Smooth muscle cell (in vitro differentiated cells): ENCODE measurements around the gene LMNA. TPM values are rescaled to one million over a fixed set of nuclear protein-coding genes. Genes with fewer than 3 reads are reported as not detected.

Experiments
- DNase-seq: peaks from one replicate; lab custom pipeline; 2025; ENCODE audit not compliant: unreplicated experiment; lab: John Stamatoyannopoulos, UW
- H2AFZ ChIP-seq: fragments of 200-600 bp; sonication (generic); 2 replicates; pipeline ENCODE4 v1.6.0; 2016; ENCODE audit warnings: antibody characterized with exemption, low read depth, mild to moderate bottlenecking
- H3F3A ChIP-seq: fragments of 200-600 bp; sonication (generic); 2 replicates; pipeline ENCODE4 v1.6.0; 2017; ENCODE audit warnings: antibody characterized with exemption, low read depth
- H3K27ac ChIP-seq: fragments of 200-600 bp; sonication (generic); 2 replicates; pipeline ENCODE4 v1.5.1; 2016; ENCODE audit warnings: low read depth, mild to moderate bottlenecking
- H3K27me3 ChIP-seq: fragments of 200-600 bp; sonication (generic); 2 replicates; pipeline ENCODE4 v1.6.1; 2016; ENCODE audit warnings: low read depth, mild to moderate bottlenecking
- H3K36me3 ChIP-seq: fragments of 200-600 bp; sonication (generic); 2 replicates; pipeline ENCODE4 v1.5.1; 2016; ENCODE audit warnings: low read depth
- H3K4me1 ChIP-seq: fragments of 200-600 bp; sonication (generic); 2 replicates; pipeline ENCODE4 v1.5.1; 2016; ENCODE audit warnings: low read depth
- H3K4me2 ChIP-seq: fragments of 200-600 bp; sonication (generic); 2 replicates; pipeline ENCODE4 v1.6.0; 2016; ENCODE audit warnings: mild to moderate bottlenecking
- H3K4me3 ChIP-seq: fragments of 200-600 bp; sonication (generic); 2 replicates; pipeline ENCODE4 v1.5.1; 2016; ENCODE audit warnings: mild to moderate bottlenecking
- H3K79me2 ChIP-seq: fragments of 200-600 bp; sonication (generic); 2 replicates; pipeline ENCODE4 v1.6.0; 2016; ENCODE audit warnings: low read depth, mild to moderate bottlenecking
- H3K9ac ChIP-seq: fragments of 200-600 bp; sonication (generic); 2 replicates; pipeline ENCODE4 v1.6.0; 2016; ENCODE audit warnings: low read depth
- H3K9me3 ChIP-seq: fragments of 200-600 bp; sonication (generic); replicated peaks from 2 replicates; pipeline ENCODE4 v1.5.1; 2016; ENCODE audit warnings: low read depth
- H4K20me1 ChIP-seq: fragments of 200-600 bp; sonication (generic); 2 replicates; pipeline ENCODE4 v1.6.0; 2016; ENCODE audit warnings: low read depth
- whole genome bisulfite sequencing: methylation state at CpG from one replicate; pipeline ENCODE4 v1.1.7; 2016; ENCODE audit warnings: low lambda C conversion rate; 5-methylcytosine and 5-hydroxymethylcytosine counted together
- polyA plus RNA-seq: library from polyadenylated mRNA; unstranded; fragments of >200 nt; fragmentation: Nextera tagmentation; extraction: Ambion mirVana; gene quantifications from 2 replicates; pipeline ENCODE4 v1.2.1, GENCODE V29; 2016
- total RNA-seq: library from RNA; depleted of rRNA; stranded (reverse); fragments of >200 nt; gene quantifications from 2 replicates; pipeline ENCODE4 v1.2.3, GENCODE V29; 2014
- TF ChIP-seq, protein P1 (sequence below): fragments of 200-600 bp; sonication (generic); IDR thresholded peaks from 2 replicates; pipeline ENCODE4 v1.5.1; 2017; ENCODE audit warnings: borderline replicate concordance, mild to moderate bottlenecking, antibody characterized with exemption; ENCODE audit not compliant: insufficient read depth, poor library complexity, severe bottlenecking

The LMNA gene
- total and polyA plus RNA-seq, 2 experiments from 2014 or later: 256 to 626 TPM

DNA sequence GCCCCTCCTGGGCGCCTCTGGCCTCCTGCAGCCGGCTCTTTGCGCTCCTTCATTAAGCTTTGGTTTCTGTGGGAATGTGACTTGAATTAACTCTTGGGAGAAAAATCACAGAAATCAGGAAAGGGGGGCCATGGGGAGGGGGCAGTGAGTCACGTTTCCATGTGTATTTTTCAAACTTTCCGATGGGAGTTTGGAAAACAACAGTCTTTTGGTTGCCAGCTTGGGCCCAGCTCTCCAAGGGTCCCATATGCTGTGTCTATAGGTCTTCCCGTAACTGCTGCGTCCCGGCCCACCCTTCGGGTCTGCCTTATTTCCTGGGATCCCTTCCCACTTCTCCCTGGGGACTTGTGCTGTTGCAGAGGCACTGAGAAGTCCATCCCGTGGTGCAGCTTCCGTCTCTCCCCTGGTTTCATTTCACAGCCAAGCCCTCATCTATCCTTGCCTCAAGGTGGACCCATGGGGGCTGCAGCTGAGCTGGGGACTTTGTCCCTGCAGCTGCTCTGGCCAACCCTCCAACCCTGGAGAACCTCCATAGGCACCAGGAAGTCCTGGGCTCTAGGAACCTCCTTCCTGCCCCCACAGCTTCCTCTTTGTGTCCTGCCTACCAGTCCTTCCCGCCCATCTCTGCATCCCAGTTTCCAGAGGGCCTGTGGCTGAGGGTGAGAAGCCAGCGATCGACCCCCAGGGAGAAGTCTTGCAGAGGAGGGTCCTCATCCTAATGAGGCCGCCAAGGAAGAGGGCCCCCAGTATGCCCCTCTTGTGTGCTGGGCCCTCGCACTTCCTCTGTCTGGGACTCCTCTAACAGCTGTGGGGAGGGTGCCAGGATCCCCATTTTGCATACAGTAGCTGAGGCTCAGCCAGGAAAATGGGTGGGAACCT, 11.6 kb upstream of the LMNA start:
- no peaks in the 10 kb centered on the region for H4K20me1 ChIP-seq
- WGBS: 66% methylated on average over 16 of the region's 16 CpGs
- peaks cover 52% of the 10 kb centered on the region for H3K4me1 ChIP-seq
- H3K4me3 ChIP-seq: no peak overlapping the region
- H3K4me2 ChIP-seq: peak overlapping the region; percentile 81
- H3K27me3 ChIP-seq: no peaks in the 10 kb centered on the region
- H2AFZ ChIP-seq: no peak overlapping the region
- peak overlapping the region; percentile 99 for H3K27ac ChIP-seq
- H3K9ac ChIP-seq: peak overlapping the region; percentile 96
- no peaks in the 10 kb centered on the region for H3K36me3 ChIP-seq
- TF ChIP-seq, protein P1, sequence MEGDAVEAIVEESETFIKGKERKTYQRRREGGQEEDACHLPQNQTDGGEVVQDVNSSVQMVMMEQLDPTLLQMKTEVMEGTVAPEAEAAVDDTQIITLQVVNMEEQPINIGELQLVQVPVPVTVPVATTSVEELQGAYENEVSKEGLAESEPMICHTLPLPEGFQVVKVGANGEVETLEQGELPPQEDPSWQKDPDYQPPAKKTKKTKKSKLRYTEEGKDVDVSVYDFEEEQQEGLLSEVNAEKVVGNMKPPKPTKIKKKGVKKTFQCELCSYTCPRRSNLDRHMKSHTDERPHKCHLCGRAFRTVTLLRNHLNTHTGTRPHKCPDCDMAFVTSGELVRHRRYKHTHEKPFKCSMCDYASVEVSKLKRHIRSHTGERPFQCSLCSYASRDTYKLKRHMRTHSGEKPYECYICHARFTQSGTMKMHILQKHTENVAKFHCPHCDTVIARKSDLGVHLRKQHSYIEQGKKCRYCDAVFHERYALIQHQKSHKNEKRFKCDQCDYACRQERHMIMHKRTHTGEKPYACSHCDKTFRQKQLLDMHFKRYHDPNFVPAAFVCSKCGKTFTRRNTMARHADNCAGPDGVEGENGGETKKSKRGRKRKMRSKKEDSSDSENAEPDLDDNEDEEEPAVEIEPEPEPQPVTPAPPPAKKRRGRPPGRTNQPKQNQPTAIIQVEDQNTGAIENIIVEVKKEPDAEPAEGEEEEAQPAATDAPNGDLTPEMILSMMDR: no peak
- peaks cover 41% of the 10 kb centered on the region for H3K79me2 ChIP-seq
- peaks cover 27% of the 10 kb centered on the region for H3F3A ChIP-seq
- DNase-seq: no peak
- H3K9me3 ChIP-seq: no peaks in the 10 kb centered on the region

DNA sequence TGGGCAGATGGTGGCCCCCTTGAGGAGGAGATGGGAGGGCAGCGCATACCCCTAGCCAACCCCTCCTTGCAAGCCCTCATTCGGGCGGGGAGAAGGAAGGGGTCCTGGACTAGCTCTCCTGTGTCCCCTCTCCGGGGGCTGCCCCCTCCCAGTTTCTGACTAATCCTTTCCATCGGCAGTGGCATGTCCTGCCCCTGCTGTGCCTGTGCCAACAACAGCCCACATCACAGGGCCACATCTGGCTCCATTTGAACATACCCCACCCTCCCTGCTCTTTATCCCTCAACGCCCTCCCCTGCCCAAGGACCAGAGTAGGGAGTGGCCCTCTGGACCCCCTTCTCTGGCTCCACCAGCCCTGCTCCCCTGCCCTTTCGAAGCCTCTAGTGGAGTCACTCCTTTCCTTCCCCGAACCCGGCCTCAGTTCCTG, 11.0 kb upstream of the LMNA start:
- Histone ChIP-seq H3K79me2 (peaks cover 45% of the 10 kb centered on the region), H2AFZ (no peak overlapping the region), H3K9me3 (no peaks in the 10 kb centered on the region), H3K36me3 (no peaks in the 10 kb centered on the region), H3K4me1 (peaks cover 51% of the 10 kb centered on the region), H3K9ac (peak overlapping the region; percentile 96), H3F3A (peaks cover 24% of the 10 kb centered on the region), H3K27ac (peak overlapping the region; percentile 99), H4K20me1 (no peaks in the 10 kb centered on the region), H3K4me2 (peak overlapping the region; percentile 81), H3K27me3 (no peaks in the 10 kb centered on the region), H3K4me3 (no peak overlapping the region)
- WGBS: 76% methylated on average over 9 of the region's 9 CpGs
- no peak for DNase-seq
- TF ChIP-seq, protein P1: no peak

DNA sequence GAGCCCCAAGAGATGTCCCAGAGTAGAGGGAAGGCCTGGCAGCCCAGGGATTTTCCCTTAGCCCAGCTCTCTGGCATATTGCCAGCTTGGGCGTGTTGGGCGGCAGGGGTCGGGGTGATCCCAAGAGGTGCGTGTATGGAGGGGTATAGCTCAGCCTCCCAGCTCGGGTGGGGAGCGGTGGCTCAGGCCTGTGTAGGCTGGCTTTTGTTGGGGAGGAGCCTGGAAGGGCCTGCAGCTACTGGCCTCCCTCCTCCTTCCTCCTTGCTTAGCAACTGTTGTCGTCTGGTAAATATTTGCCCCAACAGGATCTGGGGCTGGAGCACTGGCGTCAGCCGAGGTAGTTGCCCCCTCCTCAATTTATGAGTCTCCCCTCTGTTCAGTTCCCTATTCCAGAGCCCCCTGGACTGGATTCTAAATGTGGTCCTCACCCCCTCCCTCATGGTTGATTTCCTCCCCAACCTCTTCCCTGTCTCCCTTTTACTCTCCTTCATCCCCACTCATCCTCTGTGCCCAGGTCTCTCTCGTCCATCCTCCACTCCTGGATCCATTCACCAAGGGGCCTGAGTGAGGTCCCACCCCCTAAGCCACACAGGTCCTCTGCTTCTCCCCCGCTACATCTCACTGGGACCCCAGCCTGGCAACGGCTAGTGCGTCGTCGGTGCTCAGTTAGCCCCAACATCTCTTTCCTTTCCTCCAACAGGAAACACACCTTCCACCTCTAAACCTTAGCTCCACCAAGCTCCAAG, 10.3 kb upstream of the LMNA start:
- 38% methylated on average over 15 of the region's 15 CpGs for WGBS
- Histone ChIP-seq H3K4me3 (no peak overlapping the region), H2AFZ (no peak overlapping the region)

More for the DNA sequence above, 10.3 kb upstream of the LMNA start:
- no peaks in the 10 kb centered on the region for H4K20me1 ChIP-seq
- peak overlapping the region; percentile 81 for H3K4me2 ChIP-seq
- H3K27ac ChIP-seq: peak overlapping the region; percentile 99
- no peaks in the 10 kb centered on the region for H3K27me3 ChIP-seq
- H3K4me1 ChIP-seq: peaks cover 47% of the 10 kb centered on the region
- peak overlapping the region; percentile 96 for H3K9ac ChIP-seq
- peaks cover 23% of the 10 kb centered on the region for H3F3A ChIP-seq
- peak; percentile 89 for DNase-seq
- H3K79me2 ChIP-seq: peaks cover 38% of the 10 kb centered on the region
- H3K9me3 ChIP-seq: no peaks in the 10 kb centered on the region
- no peaks in the 10 kb centered on the region for H3K36me3 ChIP-seq
- TF ChIP-seq, protein P1: no peak
